SK-N-MC (cell line): ENCODE measurements around the gene PAMR1.

Experiments used
- EZH2 ChIP-seq: fragments of 200-600 bp; sonication (generic); IDR thresholded peaks from one replicate; pipeline ENCODE4 v1.6.1; 2017; ENCODE audit warnings: antibody characterized with exemption
- POLR2AphosphoS5 ChIP-seq: IDR thresholded peaks from 2 replicates; pipeline ENCODE4 v1.6.1; 2012; ENCODE audit warnings: mild to moderate bottlenecking, low read depth, low read length, borderline replicate concordance

GRCh38 chr11:35415487-35415886 is 109.9 kb downstream of the PAMR1 start:
- no peak for TF ChIP-seq EZH2
- no peak for TF ChIP-seq POLR2AphosphoS5
